Mesendoderm (in vitro differentiated cells): ENCODE measurements around the gene MACROH2A2.

ENCODE experiments used
- DNase-seq: peaks from one replicate; pipeline ENCODE4 v3.0.0; 2013
- H2AK5ac ChIP-seq: 2 replicates; pipeline ENCODE4 v1.6.1; 2013; ENCODE audit warnings: low read length, inconsistent platforms
- H2BK120ac ChIP-seq: 2 replicates; pipeline ENCODE4 v1.6.1; 2013; ENCODE audit warnings: low read depth, mild to moderate bottlenecking, low read length, moderate library complexity, mixed read lengths
- H2BK15ac ChIP-seq: replicated peaks from 2 replicates; pipeline ENCODE4 v1.6.1; 2013; ENCODE audit warnings: low read depth, mild to moderate bottlenecking, moderate library complexity
- H2BK5ac ChIP-seq: 2 replicates; pipeline ENCODE4 v1.6.1; 2013; ENCODE audit warnings: low read length, inconsistent platforms
- H3K18ac ChIP-seq: 2 replicates; pipeline ENCODE4 v1.6.1; 2013; ENCODE audit warnings: mild to moderate bottlenecking, low read length, mixed read lengths
- H3K23ac ChIP-seq: one replicate; pipeline ENCODE4 v1.6.1; 2013; ENCODE audit warnings: low read length
- H3K27ac ChIP-seq: 2 replicates; pipeline ENCODE4 v1.5.1; 2013; ENCODE audit warnings: low read depth, mild to moderate bottlenecking, inconsistent platforms, low read length, moderate library complexity
- H3K27me3 ChIP-seq: 2 replicates; pipeline ENCODE4 v1.6.1; 2013; ENCODE audit warnings: low read length, control low read depth, mild to moderate bottlenecking, inconsistent platforms; ENCODE audit not compliant: insufficient read depth, poor library complexity
- H3K36me3 ChIP-seq: 2 replicates; pipeline ENCODE4 v1.6.1; 2013; ENCODE audit warnings: low read length, inconsistent platforms; ENCODE audit not compliant: control insufficient read depth, insufficient read depth
- H3K4ac ChIP-seq: one replicate; pipeline ENCODE4 v1.6.1; 2013; ENCODE audit warnings: low read depth, mild to moderate bottlenecking, low read length, moderate library complexity
- H3K4me1 ChIP-seq: 2 replicates; pipeline ENCODE4 v1.6.1; 2013; ENCODE audit warnings: low read depth, low read length, inconsistent platforms; ENCODE audit not compliant: control insufficient read depth
- H3K4me2 ChIP-seq: 2 replicates; pipeline ENCODE4 v1.6.1; 2013; ENCODE audit warnings: low read length
- H3K4me3 ChIP-seq: 2 replicates; pipeline ENCODE4 v1.5.1; 2013; ENCODE audit warnings: mild to moderate bottlenecking, low read length
- H3K56ac ChIP-seq: one replicate; pipeline ENCODE4 v1.6.1; 2013; ENCODE audit warnings: low read length
- H3K79me1 ChIP-seq: 2 replicates; pipeline ENCODE4 v1.6.1; 2013; ENCODE audit warnings: low read length, inconsistent platforms
- H3K79me2 ChIP-seq: 2 replicates; pipeline ENCODE4 v1.6.1; 2013; ENCODE audit warnings: mild to moderate bottlenecking, low read length; ENCODE audit not compliant: control insufficient read depth, insufficient read depth
- H3K9ac ChIP-seq: 2 replicates; pipeline ENCODE4 v1.6.1; 2013; ENCODE audit warnings: low read length, inconsistent platforms
- H4K5ac ChIP-seq: one replicate; pipeline ENCODE4 v1.6.1; 2013; ENCODE audit warnings: low read length
- H4K8ac ChIP-seq: one replicate; pipeline ENCODE4 v1.6.1; 2013; ENCODE audit warnings: low read depth, mild to moderate bottlenecking, control low read depth, low read length, moderate library complexity
- WGBS: extraction: QIAGEN DNeasy Blood & Tissue Kit; methylation state at CpG from one replicate; pipeline ENCODE4 v1.1.7; 2013; ENCODE audit warnings: low lambda C conversion rate, missing lambda C conversion rate; ENCODE audit not compliant: insufficient coverage; ENCODE audit errors: extremely low coverage; 5-methylcytosine and 5-hydroxymethylcytosine counted together

MACROH2A2 gene

DNA sequence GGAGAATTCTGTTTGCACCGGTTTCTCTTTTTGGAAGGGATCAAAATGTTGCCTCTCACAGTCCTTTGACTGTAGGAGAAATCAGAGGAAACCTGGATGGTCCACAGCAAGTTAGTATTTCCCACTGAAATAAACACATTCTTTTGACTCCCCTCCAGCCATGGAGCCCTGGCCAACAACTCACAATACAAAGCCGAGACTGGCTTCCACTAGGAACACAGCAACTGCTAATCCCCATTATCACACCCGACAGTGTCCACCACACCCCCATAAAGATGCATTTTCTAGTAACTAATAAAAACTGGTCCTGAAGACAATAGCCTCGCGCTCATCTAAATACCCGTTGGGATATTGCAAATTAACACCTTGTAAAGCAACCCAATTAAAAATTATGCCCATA is 798 bp upstream of the MACROH2A2 start:
- WGBS, result no CpG with 5 or more reads among the region's 6 CpGs
- H3K79me1 ChIP-seq, result peaks cover 2% of the 10 kb centered on the region

DNA sequence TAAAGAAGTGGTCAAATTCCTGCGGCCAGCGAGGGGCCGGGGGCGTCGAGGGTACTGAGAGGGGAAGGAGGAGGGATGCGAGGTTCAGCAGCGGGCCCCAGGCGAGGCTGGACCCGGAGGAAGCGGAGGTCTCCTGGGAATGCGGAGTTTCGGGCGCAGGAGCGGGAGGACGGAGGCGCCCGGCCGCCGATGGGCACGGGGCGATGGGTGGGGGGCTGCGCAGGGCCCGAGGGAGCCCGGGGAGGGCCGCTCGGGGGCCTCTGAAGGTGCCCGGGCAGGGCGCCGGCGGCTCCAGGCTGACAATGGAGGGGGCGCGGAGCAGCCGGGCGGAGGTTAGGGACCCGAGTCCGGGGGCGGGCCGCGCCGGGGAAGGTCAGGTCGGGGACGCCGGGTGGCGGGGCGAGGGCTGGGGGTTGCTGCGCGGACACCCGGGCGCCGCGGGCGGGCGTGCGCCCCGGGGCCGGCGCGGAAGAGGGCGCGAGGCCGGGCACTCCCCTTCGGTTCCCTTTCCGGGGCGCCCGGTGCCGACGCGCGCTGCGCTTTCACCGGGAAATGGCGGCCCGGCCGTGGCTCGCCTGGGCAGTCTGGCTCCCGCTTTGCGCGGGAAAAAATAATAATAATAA is 683 bp downstream of the MACROH2A2 start:
- H3K79me1 ChIP-seq, result peaks cover 11% of the 10 kb centered on the region
- H3K27ac ChIP-seq, result no peak overlapping the region
- WGBS, result no CpG with 5 or more reads among the region's 78 CpGs
- no peak overlapping the region for H4K5ac ChIP-seq
- no peak overlapping the region for H2AK5ac ChIP-seq
- H3K4ac ChIP-seq, result peak overlapping the region; percentile 88
- peaks cover 8% of the 10 kb centered on the region for H3K27me3 ChIP-seq
- peaks cover 18% of the 10 kb centered on the region for H3K79me2 ChIP-seq
- no peaks in the 10 kb centered on the region for H3K36me3 ChIP-seq
- peak overlapping the region; percentile 91 for H3K56ac ChIP-seq
- peak overlapping the region; percentile 95 for H3K18ac ChIP-seq
- H2BK15ac ChIP-seq, result no peak overlapping the region
- H3K9ac ChIP-seq, result peak overlapping the region; percentile 88
- no peak overlapping the region for H4K8ac ChIP-seq
- peak overlapping the region; percentile 77 for H3K4me3 ChIP-seq
- no peak overlapping the region for H3K23ac ChIP-seq
- DNase-seq, result no peak
- H2BK5ac ChIP-seq, result no peak overlapping the region
- H3K4me1 ChIP-seq, result peaks cover 10% of the 10 kb centered on the region
- peak overlapping the region; percentile 34 for H3K4me2 ChIP-seq
- H2BK120ac ChIP-seq, result peak overlapping the region; percentile 63

More for the DNA sequence above, 798 bp upstream of the MACROH2A2 start:
- DNase-seq, result no peak
- no peak overlapping the region for H2BK5ac ChIP-seq
- H3K23ac ChIP-seq, result no peak overlapping the region
- H4K8ac ChIP-seq, result no peak overlapping the region
- peak overlapping the region; percentile 88 for H3K9ac ChIP-seq
- H3K79me2 ChIP-seq, result peaks cover 9% of the 10 kb centered on the region
- no peak overlapping the region for H3K27ac ChIP-seq
- no peak overlapping the region for H3K4me3 ChIP-seq
- H3K4me2 ChIP-seq, result no peak overlapping the region
- H3K4me1 ChIP-seq, result peaks cover 6% of the 10 kb centered on the region
- no peak overlapping the region for H2BK15ac ChIP-seq
- no peak overlapping the region for H4K5ac ChIP-seq
- H3K4ac ChIP-seq, result no peak overlapping the region
- peak overlapping the region; percentile 91 for H3K56ac ChIP-seq
- no peak overlapping the region for H2AK5ac ChIP-seq
- H2BK120ac ChIP-seq, result no peak overlapping the region
- H3K18ac ChIP-seq, result no peak overlapping the region
- H3K27me3 ChIP-seq, result peaks cover 8% of the 10 kb centered on the region
- no peaks in the 10 kb centered on the region for H3K36me3 ChIP-seq

DNA sequence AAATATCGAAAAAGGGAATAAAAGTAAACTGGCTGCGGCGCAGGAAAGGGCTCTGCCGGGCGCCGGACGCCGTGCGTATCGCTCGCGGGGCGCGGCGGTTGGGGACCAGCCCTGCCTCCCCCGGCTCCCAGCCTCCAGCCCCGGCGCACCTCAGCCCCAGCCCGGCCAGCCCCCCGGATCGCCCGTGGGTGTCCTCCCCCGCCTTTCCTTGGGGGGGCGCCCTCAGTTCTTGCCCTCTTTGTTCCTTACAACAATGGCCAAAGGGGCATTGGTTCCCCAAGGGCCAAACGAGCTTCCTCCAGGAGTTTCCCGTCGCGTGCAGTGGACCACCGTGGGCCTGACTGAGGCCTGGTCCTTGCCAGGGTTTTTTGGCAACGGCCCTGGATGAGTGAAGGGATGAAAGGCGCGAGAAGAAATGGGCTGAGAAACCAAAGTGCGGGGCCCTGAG is 1.2 kb downstream of the MACROH2A2 start:
- Histone ChIP-seq H3K18ac (peak overlapping the region; percentile 95), H2BK120ac (no peak overlapping the region), H4K8ac (no peak overlapping the region), H3K4me1 (peaks cover 10% of the 10 kb centered on the region), H2BK5ac (no peak overlapping the region), H3K4ac (peak overlapping the region; percentile 97), H3K27me3 (peaks cover 8% of the 10 kb centered on the region), H3K79me1 (peaks cover 11% of the 10 kb centered on the region), H2BK15ac (no peak overlapping the region), H3K4me3 (peak overlapping the region; percentile 77), H3K9ac (peak overlapping the region; percentile 88), H3K4me2 (peak overlapping the region; percentile 45), H3K56ac (peak overlapping the region; percentile 91), H2AK5ac (no peak overlapping the region), H3K23ac (no peak overlapping the region), H3K27ac (peak overlapping the region; percentile 29), H4K5ac (no peak overlapping the region), H3K79me2 (peaks cover 19% of the 10 kb centered on the region), H3K36me3 (no peaks in the 10 kb centered on the region)
- peak; percentile 46 for DNase-seq
- WGBS, result no CpG with 5 or more reads among the region's 33 CpGs

DNA sequence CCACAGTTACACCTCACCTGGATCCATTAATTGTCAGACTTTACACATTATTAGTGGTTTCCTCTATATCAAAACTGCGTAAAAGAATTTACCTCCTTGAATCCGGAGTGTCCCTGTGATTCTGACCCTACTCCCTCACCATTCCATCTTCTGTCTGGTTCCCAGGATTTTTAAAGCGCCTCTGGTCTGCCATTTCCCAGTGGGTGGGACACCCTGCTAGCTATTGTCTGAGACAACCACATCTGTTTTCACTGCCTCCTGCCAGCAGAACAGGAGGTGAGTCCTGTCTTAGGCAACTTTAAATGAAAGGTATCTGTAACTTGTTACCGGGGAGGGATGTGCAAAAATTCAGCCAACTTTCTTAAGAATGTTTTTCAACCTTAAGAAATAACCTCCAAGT is 2.3 kb downstream of the MACROH2A2 start:
- Histone ChIP-seq H2AK5ac (no peak overlapping the region), H2BK5ac (no peak overlapping the region), H3K4me3 (no peak overlapping the region), H3K4ac (no peak overlapping the region), H3K27me3 (peaks cover 8% of the 10 kb centered on the region), H3K4me1 (peaks cover 10% of the 10 kb centered on the region), H3K79me2 (peaks cover 24% of the 10 kb centered on the region), H2BK120ac (no peak overlapping the region), H4K8ac (no peak overlapping the region), H4K5ac (no peak overlapping the region), H3K79me1 (peaks cover 17% of the 10 kb centered on the region), H3K23ac (no peak overlapping the region), H3K18ac (no peak overlapping the region), H3K27ac (no peak overlapping the region), H2BK15ac (no peak overlapping the region), H3K4me2 (peak overlapping the region; percentile 11), H3K36me3 (no peaks in the 10 kb centered on the region), H3K56ac (peak overlapping the region; percentile 66), H3K9ac (peak overlapping the region; percentile 88)
- DNase-seq, result peak; percentile 78
- WGBS, result no CpG with 5 or more reads among the region's 4 CpGs

DNA sequence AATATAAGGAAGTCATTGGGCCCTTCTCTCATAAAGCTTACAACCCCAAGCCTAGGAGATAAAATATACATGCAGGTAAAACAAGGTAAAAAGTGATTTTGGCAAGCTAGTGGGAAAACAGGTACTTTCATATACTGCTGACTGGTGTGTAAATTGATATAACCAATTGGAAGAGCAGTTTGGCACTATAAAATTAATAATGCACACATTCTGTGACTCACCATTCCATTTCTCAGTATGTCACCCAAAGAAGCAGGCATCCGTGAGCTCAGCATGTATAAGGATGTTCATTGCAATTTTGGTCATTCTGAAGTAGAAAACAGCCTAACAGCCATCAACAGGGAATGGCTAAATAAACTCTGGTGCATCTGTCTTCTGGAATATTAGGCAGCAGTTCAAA is 2.9 kb downstream of the MACROH2A2 start:
- Histone ChIP-seq H3K79me2 (peaks cover 24% of the 10 kb centered on the region), H2BK120ac (no peak overlapping the region), H3K4me2 (no peak overlapping the region), H2BK5ac (no peak overlapping the region), H2AK5ac (no peak overlapping the region), H3K27ac (no peak overlapping the region), H4K5ac (no peak overlapping the region), H2BK15ac (no peak overlapping the region), H3K4ac (no peak overlapping the region), H3K9ac (peak overlapping the region; percentile 47), H3K18ac (no peak overlapping the region), H4K8ac (no peak overlapping the region), H3K79me1 (peaks cover 20% of the 10 kb centered on the region), H3K36me3 (no peaks in the 10 kb centered on the region), H3K4me3 (no peak overlapping the region), H3K4me1 (peaks cover 10% of the 10 kb centered on the region), H3K56ac (peak overlapping the region; percentile 51), H3K27me3 (peaks cover 7% of the 10 kb centered on the region), H3K23ac (no peak overlapping the region)
- no peak for DNase-seq
- WGBS, result no CpG with 5 or more reads among the region's 1 CpG

DNA sequence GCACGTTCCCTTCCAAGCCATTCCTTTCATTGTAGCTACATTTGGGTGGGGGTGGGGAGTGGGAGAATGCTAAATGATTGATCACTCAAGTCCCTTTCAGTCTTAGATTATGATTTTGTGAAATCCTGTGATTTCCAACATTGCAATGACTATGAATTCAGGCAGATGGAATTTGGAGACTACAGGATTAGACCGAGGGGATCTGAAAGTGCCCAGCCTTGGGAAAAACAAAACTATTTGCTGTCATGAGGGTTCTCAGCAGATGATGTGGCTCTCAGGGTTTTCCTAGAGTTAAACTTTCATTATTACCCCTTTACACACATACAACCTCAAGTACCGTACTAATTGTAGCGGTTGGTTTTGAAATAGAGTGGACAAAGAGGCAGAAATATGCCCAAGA is 4.7 kb downstream of the MACROH2A2 start:
- Histone ChIP-seq H2BK15ac (no peak overlapping the region), H2BK120ac (no peak overlapping the region), H3K4me3 (no peak overlapping the region), H3K36me3 (no peaks in the 10 kb centered on the region), H3K18ac (no peak overlapping the region), H3K27ac (no peak overlapping the region), H3K4me2 (no peak overlapping the region), H3K4ac (no peak overlapping the region), H4K8ac (no peak overlapping the region), H3K27me3 (no peaks in the 10 kb centered on the region), H3K56ac (no peak overlapping the region), H2BK5ac (no peak overlapping the region), H3K4me1 (peaks cover 5% of the 10 kb centered on the region), H4K5ac (no peak overlapping the region), H3K79me1 (peaks cover 20% of the 10 kb centered on the region), H3K23ac (no peak overlapping the region), H2AK5ac (no peak overlapping the region), H3K9ac (no peak overlapping the region), H3K79me2 (peaks cover 24% of the 10 kb centered on the region)
- WGBS, result no CpG with 5 or more reads among the region's 4 CpGs
- DNase-seq, result no peak
